Measurements from ENCODE around the gene PLEKHA1. TPM values are rescaled to one million over a fixed set of nuclear protein-coding genes. Genes with fewer than 3 reads are reported as not detected.

PLEKHA1 gene
- total RNA-seq, 1 experiment from 2014 or later, result 24.2 TPM

DNA sequence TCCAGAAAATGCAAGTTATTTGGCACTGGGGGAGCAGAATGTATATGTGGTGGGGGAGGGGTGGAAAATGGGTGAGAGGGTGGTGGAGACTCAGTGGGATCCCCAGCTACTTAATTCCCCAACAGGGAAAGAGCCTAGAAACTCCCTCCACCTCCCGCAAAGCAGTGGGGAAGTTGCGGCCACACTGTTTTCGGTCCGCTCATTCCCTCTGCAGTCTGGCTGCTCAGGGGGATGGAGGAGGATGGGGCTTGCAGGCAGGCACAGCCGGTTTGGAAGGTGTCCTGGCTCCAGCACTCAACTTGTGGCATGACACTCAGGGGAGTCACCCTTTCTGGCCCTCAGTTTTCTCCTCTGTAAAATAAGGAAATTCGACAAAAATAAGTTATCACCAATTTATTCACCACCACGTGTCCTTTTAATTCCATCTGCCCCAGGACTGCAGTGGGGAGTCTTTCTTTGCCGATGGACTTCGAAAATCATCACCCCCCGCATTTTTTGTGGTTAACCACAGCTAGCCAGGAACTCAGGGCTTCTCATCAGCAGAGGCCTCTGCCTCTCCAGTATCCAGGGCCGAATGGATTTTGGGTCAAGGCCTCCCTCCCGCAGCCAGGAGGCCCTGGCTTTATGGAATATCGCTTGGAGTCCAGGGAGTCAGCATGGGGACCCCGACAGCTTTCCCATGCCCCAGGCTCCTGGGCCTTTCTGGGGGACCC lies 85.2 kb downstream of the PLEKHA1 start:
- DNase-seq (ENCODE audit: extremely low read depth, low read depth), result no peak

GRCh38 chr10:122460891-122461293 lies 86.4 kb downstream of the PLEKHA1 start:
- DNase-seq (ENCODE audit: extremely low read depth, low read depth), result no peak

DNA sequence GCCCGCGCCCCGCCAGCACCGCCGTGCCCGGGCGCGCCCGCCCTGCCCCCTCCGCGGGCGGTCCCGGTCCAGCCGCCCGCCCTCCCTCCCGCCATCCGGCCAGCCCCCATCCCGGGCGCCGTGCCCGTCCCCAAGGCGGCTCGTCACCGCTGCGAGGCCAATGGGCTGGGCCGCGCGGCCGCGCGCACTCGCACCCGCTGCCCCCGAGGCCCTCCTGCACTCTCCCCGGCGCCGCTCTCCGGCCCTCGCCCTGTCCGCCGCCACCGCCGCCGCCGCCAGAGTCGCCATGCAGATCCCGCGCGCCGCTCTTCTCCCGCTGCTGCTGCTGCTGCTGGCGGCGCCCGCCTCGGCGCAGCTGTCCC lies 86.8 kb downstream of the PLEKHA1 start, which contains the start of gene HTRA1:
HTRA1 (plus strand) TSS at position 187 of the 362 bp plus-strand sequence; CDS start at position 287, 100 bp downstream.
- peak; percentile 67 for DNase-seq (ENCODE audit: extremely low read depth, low read depth)

DNA sequence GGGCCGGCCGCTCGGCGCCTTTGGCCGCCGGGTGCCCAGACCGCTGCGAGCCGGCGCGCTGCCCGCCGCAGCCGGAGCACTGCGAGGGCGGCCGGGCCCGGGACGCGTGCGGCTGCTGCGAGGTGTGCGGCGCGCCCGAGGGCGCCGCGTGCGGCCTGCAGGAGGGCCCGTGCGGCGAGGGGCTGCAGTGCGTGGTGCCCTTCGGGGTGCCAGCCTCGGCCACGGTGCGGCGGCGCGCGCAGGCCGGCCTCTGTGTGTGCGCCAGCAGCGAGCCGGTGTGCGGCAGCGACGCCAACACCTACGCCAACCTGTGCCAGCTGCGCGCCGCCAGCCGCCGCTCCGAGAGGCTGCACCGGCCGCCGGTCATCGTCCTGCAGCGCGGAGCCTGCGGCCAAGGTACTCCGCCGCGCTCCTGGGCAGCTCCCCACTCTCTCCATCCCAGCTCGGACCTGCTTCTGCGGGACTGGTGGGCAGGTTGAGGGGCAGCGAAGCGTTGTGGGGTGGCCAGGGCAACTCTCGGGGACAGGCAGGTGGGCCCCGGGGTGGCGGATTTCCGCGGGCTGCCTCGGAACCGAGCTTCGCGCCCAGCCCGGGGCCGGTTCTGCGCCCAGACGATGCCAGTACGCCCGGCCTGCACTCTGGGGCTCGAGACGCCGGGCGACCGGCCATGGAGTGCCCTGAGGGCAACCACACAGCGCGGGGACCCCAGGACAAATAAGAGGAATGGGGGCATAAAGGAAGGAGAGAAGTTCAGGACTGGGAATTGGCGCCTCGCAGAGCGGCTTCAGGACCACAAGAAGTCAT lies 87.4 kb downstream of the PLEKHA1 start:
- DNase-seq (ENCODE audit: extremely low read depth, low read depth), result no peak

GRCh38 chr10:122462533-122463465 lies 88.3 kb downstream of the PLEKHA1 start:
- no peak for DNase-seq (ENCODE audit: extremely low read depth, low read depth)

- DNase-seq (ENCODE audit: extremely low read depth, low read depth), result no peak
Observed at GRCh38 chr10:122463466-122464249, 89.2 kb downstream of the PLEKHA1 start.

DNA sequence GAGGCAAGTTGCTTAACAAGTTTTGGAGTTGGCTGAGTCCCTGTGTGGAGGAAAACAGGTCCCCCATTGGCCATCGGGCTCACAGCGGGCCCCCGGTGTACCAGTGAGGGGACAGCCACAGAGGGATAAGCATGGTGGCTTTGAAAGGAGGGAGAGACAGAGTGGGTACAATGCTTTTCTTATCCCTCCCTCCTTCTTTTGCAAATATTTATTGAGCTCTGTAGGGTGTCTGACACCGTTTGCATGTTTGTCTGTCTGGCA lies 89.7 kb downstream of the PLEKHA1 start:
- DNase-seq (ENCODE audit: extremely low read depth, low read depth), result no peak

GRCh38 chr10:122464586-122464985 lies 90.1 kb downstream of the PLEKHA1 start:
- DNase-seq (ENCODE audit: extremely low read depth, low read depth), result no peak

GRCh38 chr10:122465401-122466040 lies 91.0 kb downstream of the PLEKHA1 start:
- no peak for DNase-seq (ENCODE audit: extremely low read depth, low read depth)

GRCh38 chr10:122466951-122467381 lies 92.5 kb downstream of the PLEKHA1 start:
- DNase-seq (ENCODE audit: extremely low read depth, low read depth), result no peak

DNA sequence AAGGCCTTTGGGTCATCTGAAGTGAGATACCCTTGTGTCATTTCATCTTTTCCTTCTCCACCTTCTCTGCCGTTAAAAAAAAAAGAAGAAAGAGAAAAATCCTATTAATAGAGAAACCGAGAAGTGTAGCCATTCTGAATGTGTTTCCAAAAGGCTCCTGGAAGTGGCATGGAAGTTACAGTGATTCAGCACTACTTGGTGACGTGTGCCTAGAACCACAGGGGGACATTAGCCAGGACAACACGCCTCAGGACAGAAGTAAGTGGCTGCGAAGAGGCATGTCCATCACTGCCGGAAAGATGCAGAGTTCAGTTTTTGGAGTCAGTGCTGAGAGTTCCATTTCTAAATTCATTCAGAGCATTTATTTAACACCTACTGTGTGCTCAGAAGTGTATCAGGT lies 93.2 kb downstream of the PLEKHA1 start:
- no peak for DNase-seq (ENCODE audit: extremely low read depth, low read depth)

DNA sequence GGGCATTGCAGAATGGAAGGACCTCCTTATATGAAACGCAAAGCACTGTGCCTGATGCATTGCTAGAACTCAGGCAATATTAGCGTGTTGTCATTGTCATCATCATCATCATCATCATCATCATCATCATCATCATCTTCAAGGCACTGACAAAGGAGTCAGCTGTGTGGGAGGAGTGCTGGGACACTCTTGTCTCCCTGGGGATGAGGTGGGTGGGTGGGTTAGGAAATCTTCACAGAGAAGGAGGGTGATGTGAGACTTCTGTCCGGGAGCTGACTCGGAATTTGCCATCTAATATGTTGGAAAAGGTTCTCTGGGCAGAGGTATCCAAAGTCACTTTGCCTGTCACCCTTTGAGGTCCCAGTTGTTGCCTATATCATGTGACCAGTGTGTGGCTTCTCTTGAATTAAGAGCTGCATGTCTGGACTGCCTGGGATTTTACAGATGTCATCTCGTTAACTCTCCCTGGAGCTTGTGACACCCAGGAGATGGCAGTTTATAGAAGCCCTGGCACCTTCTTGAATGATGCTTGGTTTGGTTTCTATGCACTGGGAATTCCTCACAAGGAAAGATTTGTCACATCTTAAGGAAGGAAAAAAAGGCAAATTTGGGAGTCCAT lies 93.9 kb downstream of the PLEKHA1 start:
- no peak for DNase-seq (ENCODE audit: extremely low read depth, low read depth)

DNA sequence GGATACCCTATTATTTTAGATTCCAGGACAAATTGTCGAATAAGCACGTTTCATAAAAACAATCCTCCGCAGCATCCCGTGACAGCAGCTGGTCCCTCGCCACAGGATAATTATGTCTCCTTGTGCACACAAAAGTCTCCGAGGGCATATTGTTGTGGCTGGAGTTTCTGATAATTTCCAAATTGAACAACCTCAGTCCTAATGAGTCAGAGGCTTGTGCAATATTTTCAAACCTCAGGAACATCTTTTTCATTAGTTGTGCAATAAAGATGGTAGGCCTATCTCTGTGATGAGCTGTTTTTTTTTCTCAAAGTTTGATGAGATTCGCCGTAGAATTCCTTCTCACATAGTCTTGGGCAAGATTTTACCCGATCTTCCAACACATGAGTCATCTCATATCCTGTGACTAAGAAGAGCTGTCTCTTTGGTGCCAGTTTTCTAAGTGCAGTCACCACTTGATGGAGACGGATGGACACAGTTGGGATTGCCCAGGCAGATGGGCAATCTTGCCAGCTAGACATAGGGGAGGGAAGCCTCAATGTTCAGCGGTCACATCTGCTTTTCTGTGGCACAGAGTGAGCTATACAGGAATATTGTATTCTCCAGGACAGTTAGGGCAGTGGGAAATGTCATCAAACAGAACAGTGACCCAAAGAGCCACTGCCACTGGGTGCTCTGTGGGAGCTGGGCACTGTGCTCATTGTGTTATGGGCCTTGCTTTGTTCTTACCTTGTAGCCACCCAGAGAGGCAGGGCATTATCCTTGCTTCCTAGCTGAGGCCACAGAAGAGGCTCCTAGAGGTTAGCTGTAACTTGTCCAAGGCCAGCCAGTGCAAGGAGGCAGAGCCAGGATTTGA lies 94.6 kb downstream of the PLEKHA1 start:
- DNase-seq (ENCODE audit: extremely low read depth, low read depth), result peak; percentile 91

DNA sequence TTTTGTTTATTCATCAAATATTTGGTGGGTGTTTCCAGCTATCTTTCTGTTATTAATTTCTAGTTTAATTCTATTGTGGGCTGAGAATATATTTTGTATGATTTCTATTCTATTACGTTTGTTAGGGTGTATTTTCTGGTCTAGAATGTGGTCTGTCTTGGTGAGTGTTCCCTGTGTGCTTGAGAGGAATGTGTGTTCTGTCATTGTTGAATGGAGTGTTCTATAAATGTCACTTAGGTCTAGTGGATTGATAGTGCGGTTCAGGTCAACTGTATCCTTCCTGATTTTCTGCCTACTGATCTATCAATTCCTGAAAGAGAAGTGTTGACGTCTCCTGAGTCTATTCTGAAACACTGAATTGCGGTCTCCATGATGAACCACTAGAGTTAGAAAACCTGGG lies 95.3 kb downstream of the PLEKHA1 start:
- DNase-seq (ENCODE audit: extremely low read depth, low read depth), result no peak

DNA sequence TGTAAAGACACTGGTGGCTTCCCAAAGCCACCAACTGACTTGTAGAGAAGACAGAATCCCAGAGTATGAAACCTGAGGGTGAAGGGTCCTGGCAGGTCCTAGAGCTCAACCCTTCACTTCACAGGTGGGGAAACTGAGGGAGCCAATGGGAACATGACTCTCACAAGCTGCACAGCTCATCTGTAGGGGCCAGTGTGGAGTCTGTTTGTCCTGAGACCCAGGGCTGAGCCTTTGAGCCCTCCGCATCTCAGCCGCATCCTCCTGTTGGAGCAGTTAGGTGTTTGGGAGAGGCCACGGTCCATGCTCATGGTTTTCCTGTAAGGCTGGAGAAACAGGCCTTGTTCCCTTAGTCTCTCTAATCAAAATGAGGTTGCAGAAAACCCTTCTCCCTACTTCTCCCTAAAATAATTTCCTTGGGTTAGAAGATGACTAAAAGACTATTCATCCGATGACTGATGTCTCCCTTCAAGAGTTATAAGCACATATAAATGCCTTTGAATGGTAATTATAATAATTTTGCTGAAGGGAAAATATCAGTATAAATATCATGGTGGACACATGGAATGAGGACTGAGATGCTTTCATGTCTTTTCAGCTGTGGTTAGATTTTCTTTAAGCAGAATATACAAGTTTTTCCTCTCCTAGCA lies 97.1 kb downstream of the PLEKHA1 start:
- no peak for DNase-seq (ENCODE audit: extremely low read depth, low read depth)

GRCh38 chr10:122473116-122473515 lies 98.6 kb downstream of the PLEKHA1 start:
- DNase-seq (ENCODE audit: extremely low read depth, low read depth), result no peak

DNA sequence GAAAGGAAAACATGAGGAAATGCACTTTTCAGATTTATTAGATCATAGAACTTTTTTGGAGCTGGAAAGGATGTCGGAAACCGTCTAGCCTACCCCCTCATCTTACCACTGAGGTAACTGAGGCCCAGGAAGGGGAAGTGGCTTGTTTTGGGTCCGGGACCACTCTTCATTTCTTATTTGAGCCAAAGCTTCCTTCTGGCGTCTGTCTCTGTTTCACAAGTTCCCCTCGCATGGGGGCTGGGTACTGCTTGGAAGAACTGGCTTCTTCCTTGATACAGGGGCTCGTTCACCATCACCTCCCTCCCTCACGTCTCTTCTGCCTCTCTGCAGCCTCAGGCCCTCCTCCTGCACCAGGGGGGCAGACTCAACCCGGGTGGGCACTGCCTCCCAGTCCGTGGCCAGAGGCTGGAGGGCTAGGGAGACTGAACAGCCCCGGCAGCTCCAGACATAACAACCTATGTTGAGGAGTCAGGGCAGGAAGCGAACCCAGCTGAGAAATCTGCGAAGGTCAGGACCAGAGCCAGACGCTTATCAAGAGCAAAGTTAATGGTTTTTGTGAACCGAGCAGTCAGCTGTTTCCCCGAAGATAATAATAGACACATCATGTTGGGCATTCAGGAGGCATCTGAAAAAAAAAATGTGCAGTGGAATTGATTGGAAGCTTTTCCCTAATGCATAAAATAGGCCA lies 99.8 kb downstream of the PLEKHA1 start:
- no peak for DNase-seq (ENCODE audit: extremely low read depth, low read depth)
